CD4-positive, alpha-beta T cell (primary cell): Measurements from ENCODE around the gene RAP1GAP2. TPM values are rescaled to one million over a fixed set of nuclear protein-coding genes. Genes with fewer than 3 reads are reported as not detected.

Experiments
- ATAC-seq: fragments of 200-7000 bp; cut with Tn5 transposase; one replicate; pipeline ENCODE4 v1.10.0; 2022; ENCODE audit warnings: mild to moderate bottlenecking; ENCODE audit not compliant: poor library complexity
- CTCF ChIA-PET: fragments of 350-600 bp; sonication (Branson Sonifier 250); formaldehyde crosslinking; loops from one replicate; lab custom pipeline; 2021; ENCODE audit warnings: antibody characterized with exemption, inconsistent platforms; lab: Charles Lee
- POLR2A ChIA-PET: fragments of 350-600 bp; sonication (Branson Sonifier 250); formaldehyde crosslinking; loops from one replicate; lab custom pipeline; 2021; ENCODE audit warnings: antibody characterized with exemption, inconsistent platforms; lab: Charles Lee
- DNase-seq, 14 experiments: peaks; one replicate each; pipeline ENCODE4 v3.0.0-alpha.2; 2013 to 2020; ENCODE audit warnings: mixed read lengths in 2 of 14
- H3K27ac ChIP-seq, 2 donors: one replicate each; pipeline versions ENCODE4 v1.5.1 to v1.7.0; 2013; ENCODE audit warnings: low read length in 2 of 2, low read depth in 1 of 2, mild to moderate bottlenecking in 1 of 2
- H3K27me3 ChIP-seq, 2 experiments: 1 replicate in 1 of 2; 2 replicates in 1 of 2; pipeline versions ENCODE4 v1.6.1 to v1.7.0; 2013; ENCODE audit warnings: low read length in 2 of 2, control low read depth in 1 of 2, mild to moderate bottlenecking in 1 of 2, moderate library complexity in 1 of 2; ENCODE audit not compliant: insufficient read depth in 2 of 2, control insufficient read depth in 1 of 2
- H3K36me3 ChIP-seq: one replicate; pipeline ENCODE4 v1.6.1; 2013; ENCODE audit warnings: low read length, control low read depth; ENCODE audit not compliant: insufficient read depth
- H3K4me1 ChIP-seq: one replicate; pipeline ENCODE4 v1.6.1; 2013; ENCODE audit warnings: low read length, control low read depth; ENCODE audit not compliant: insufficient read depth
- H3K4me3 ChIP-seq: one replicate; pipeline ENCODE4 v1.5.1; 2013; ENCODE audit warnings: mild to moderate bottlenecking, low read length, moderate library complexity
- H3K9me3 ChIP-seq, 2 experiments: 1 replicate in 1 of 2; 2 replicates in 1 of 2; pipeline versions ENCODE4 v1.6.1 to v1.7.0; 2013; ENCODE audit warnings: low read length in 2 of 2, mild to moderate bottlenecking in 2 of 2, control low read depth in 1 of 2, moderate library complexity in 1 of 2; ENCODE audit not compliant: control insufficient read depth in 1 of 2, insufficient read depth in 1 of 2
- H3K27ac Mint-ChIP-seq: one replicate; pipeline ENCODE4 v1.8.0; 2020; ENCODE audit warnings: mixed read lengths
- H3K27me3 Mint-ChIP-seq: one replicate; pipeline ENCODE4 v1.8.0; 2021; ENCODE audit warnings: mixed read lengths
- H3K36me3 Mint-ChIP-seq: one replicate; pipeline ENCODE4 v1.8.0; 2021; ENCODE audit warnings: low read depth, mixed read lengths
- H3K4me1 Mint-ChIP-seq: one replicate; pipeline ENCODE4 v1.8.0; 2021; ENCODE audit warnings: low read depth, mixed read lengths
- H3K4me3 Mint-ChIP-seq: one replicate; pipeline ENCODE4 v1.8.0; 2020; ENCODE audit warnings: mild to moderate bottlenecking, mixed read lengths
- H3K9me3 Mint-ChIP-seq: one replicate; pipeline ENCODE4 v1.8.0; 2020; ENCODE audit warnings: mixed read lengths
- CTCF ChIP-seq: fragments of 200-600 bp; IDR thresholded peaks from one replicate; pipeline ENCODE4 v1.8.0; 2022; ENCODE audit warnings: antibody characterized with exemption, mild to moderate bottlenecking
- intact Hi-C, 2 experiments: fragments of 100-400 bp; cut with DNase I in 1 of 2; cut with micrococcal nuclease in 1 of 2; formaldehyde crosslinking; loops; one replicate each; pipeline versions ENCODE4 v1.15.1 to v1.9.0; 2023 to 2025; cut with DNase I, micrococcal nuclease
- total RNA-seq, 174 experiments: library from RNA in 2 of 174; stranded (reverse) in 2 of 174; gene quantifications; one replicate each; pipeline ENCODE4 v1.2.3 and lab custom pipeline; 2021 to 2026

The RAP1GAP2 gene
- total RNA-seq, 2 experiments from 2014 or later, result 46.3 to 49.7 TPM

GRCh38 chr17:2971851-2972250 is 175.6 kb downstream of the RAP1GAP2 start:
- Mint-ChIP-seq H3K27me3 (no peaks in the 10 kb centered on the region), H3K4me1 (no peaks in the 10 kb centered on the region), H3K27ac (no peak overlapping the region), H3K36me3 (peaks cover 23% of the 10 kb centered on the region), H3K4me3 (no peak overlapping the region), H3K9me3 (no peaks in the 10 kb centered on the region)
- ATAC-seq, result no peak
- TF ChIP-seq CTCF, result no peak
- peaks cover 0 to 4% of the 10 kb centered on the region in 2 experiments for H3K9me3 ChIP-seq
- POLR2A ChIA-PET, result no interaction called here
- CTCF ChIA-PET, result no interaction called here
- no peaks in the 10 kb centered on the region for H3K27me3 ChIP-seq
- DNase-seq, result no peak
- intact Hi-C loops, result loop anchor here in 1 of 2 experiments (5.0 kb wide), 1 partner anchor 55 kb away; no protein-coding TSS in a partner anchor
- no peak overlapping the region for H3K27ac ChIP-seq
- peaks cover 8% of the 10 kb centered on the region for H3K36me3 ChIP-seq
- H3K4me3 ChIP-seq, result no peak overlapping the region
- no peaks in the 10 kb centered on the region for H3K4me1 ChIP-seq

DNA sequence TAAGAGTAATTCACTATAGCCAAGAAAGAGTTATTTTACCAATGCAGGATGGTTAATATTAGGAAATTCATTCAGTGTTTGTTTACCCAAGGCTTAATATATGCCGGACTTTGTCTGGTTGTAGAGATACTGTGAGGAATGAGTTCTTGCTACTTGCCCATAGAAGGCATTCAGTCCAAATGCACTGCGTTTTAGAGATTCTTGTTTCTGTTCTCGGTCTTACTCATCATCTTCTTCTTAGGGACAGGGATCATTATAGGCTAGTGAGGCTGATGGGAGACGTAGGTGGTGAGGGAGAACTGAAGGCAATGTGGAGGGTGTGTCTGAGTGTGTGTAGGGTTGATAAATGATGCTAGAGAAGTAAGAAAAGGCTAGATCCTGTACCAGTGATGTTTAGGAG is 176.5 kb downstream of the RAP1GAP2 start:
- no peak overlapping the region for H3K4me3 Mint-ChIP-seq
- no peak overlapping the region for H3K27ac Mint-ChIP-seq
- ChIA-PET POLR2A (no interaction called here), CTCF (no interaction called here)
- Histone ChIP-seq H3K36me3 (peaks cover 1% of the 10 kb centered on the region), H3K4me1 (no peaks in the 10 kb centered on the region), H3K27ac (no peak overlapping the region), H3K27me3 (no peaks in the 10 kb centered on the region), H3K9me3 (peaks cover 0 to 4% of the 10 kb centered on the region in 2 experiments), H3K4me3 (no peak overlapping the region)
- DNase-seq (no peak), ATAC-seq (no peak)
- no peaks in the 10 kb centered on the region for H3K4me1 Mint-ChIP-seq
- H3K9me3 Mint-ChIP-seq, result no peaks in the 10 kb centered on the region
- TF ChIP-seq CTCF, result no peak
- intact Hi-C loops, result loop anchor here in 1 of 2 experiments (5.0 kb wide), 1 partner anchor 55 kb away; no protein-coding TSS in a partner anchor
- H3K36me3 Mint-ChIP-seq, result peaks cover 15% of the 10 kb centered on the region
- H3K27me3 Mint-ChIP-seq, result no peaks in the 10 kb centered on the region

GRCh38 chr17:2974347-2974746 is 178.1 kb downstream of the RAP1GAP2 start:
- H3K4me3 ChIP-seq, result no peak overlapping the region

More at GRCh38 chr17:2974347-2974746, 178.1 kb downstream of the RAP1GAP2 start:
- DNase-seq (no peak), ATAC-seq (no peak)
- no peak overlapping the region for H3K4me3 Mint-ChIP-seq
- H3K36me3 Mint-ChIP-seq, result peaks cover 17% of the 10 kb centered on the region
- no peaks in the 10 kb centered on the region for H3K27me3 Mint-ChIP-seq
- CTCF ChIA-PET, result no interaction called here
- H3K4me1 Mint-ChIP-seq, result no peaks in the 10 kb centered on the region
- intact Hi-C loops, result loop anchor here in 1 of 2 experiments (5.0 kb wide), 1 partner anchor 57 kb away; no protein-coding TSS in a partner anchor
- no peaks in the 10 kb centered on the region for H3K4me1 ChIP-seq
- no peaks in the 10 kb centered on the region for H3K27me3 ChIP-seq
- H3K27ac Mint-ChIP-seq, result no peak overlapping the region
- no peak overlapping the region for H3K27ac ChIP-seq
- H3K9me3 Mint-ChIP-seq, result no peaks in the 10 kb centered on the region
- peaks cover 0 to 4% of the 10 kb centered on the region in 2 experiments for H3K9me3 ChIP-seq
- no peak for TF ChIP-seq CTCF
- POLR2A ChIA-PET, result no interaction called here
- H3K36me3 ChIP-seq, result no peaks in the 10 kb centered on the region
